T-helper 17 cell (primary cell): ENCODE results near the gene APPL1. TPM values are rescaled to one million over a fixed set of nuclear protein-coding genes. Genes with fewer than 3 reads are reported as not detected.

ENCODE experiments used
- ATAC-seq: fragments of 150-1000 bp; cut with Tn5 transposase; 2 replicates; pipeline ENCODE4 v1.10.0; 2021; ENCODE audit warnings: mild to moderate bottlenecking, moderate library complexity
- DNase-seq, 3 donors: peaks; one replicate each; pipeline versions ENCODE4 v3.0.0 to v3.0.0-alpha.2; 2020 to 2021
- H3K9me3 ChIP-seq: one replicate; pipeline ENCODE4 v1.7.0; 2013; ENCODE audit warnings: low read length, mild to moderate bottlenecking; ENCODE audit not compliant: control insufficient read depth, poor library complexity, severe bottlenecking
- H3K27ac Mint-ChIP-seq: one replicate; pipeline ENCODE4 v1.8.0; 2022; ENCODE audit warnings: mild to moderate bottlenecking, moderate library complexity, mixed read lengths
- H3K27me3 Mint-ChIP-seq: one replicate; pipeline ENCODE4 v1.8.0; 2022; ENCODE audit warnings: mixed read lengths
- H3K36me3 Mint-ChIP-seq: one replicate; pipeline ENCODE4 v1.8.0; 2022; ENCODE audit warnings: low read depth, mixed read lengths
- H3K4me1 Mint-ChIP-seq: one replicate; pipeline ENCODE4 v1.8.0; 2022; ENCODE audit warnings: mild to moderate bottlenecking, mixed read lengths
- H3K4me3 Mint-ChIP-seq: one replicate; pipeline ENCODE4 v1.8.0; 2022; ENCODE audit warnings: mild to moderate bottlenecking, moderate library complexity, mixed read lengths
- total RNA-seq, 4 donors: library from RNA in 2 of 4; stranded (reverse) in 2 of 4; gene quantifications; one replicate each; pipeline ENCODE4 v1.2.3 and lab custom pipeline; 2022 to 2026

The APPL1 gene
- total RNA-seq, 2 donors from 2014 or later: 22.3 to 23.4 TPM

- H3K9me3 ChIP-seq: no peaks in the 10 kb centered on the region
- DNase-seq (no peak), ATAC-seq (no peak)
- Mint-ChIP-seq H3K4me1 (peaks cover 4% of the 10 kb centered on the region), H3K4me3 (no peak overlapping the region), H3K36me3 (no peaks in the 10 kb centered on the region), H3K27ac (no peak overlapping the region), H3K27me3 (no peaks in the 10 kb centered on the region)
Observed at GRCh38 chr3:57234613-57235575, 7.4 kb downstream of the APPL1 start.

- peaks cover 21% of the 10 kb centered on the region for H3K36me3 Mint-ChIP-seq
- H3K27ac Mint-ChIP-seq: no peak overlapping the region
Observed at GRCh38 chr3:57244946-57245345, 17.4 kb downstream of the APPL1 start.

GRCh38 chr3:57252404-57252803 lies 24.9 kb downstream of the APPL1 start:
- no peak overlapping the region for H3K27ac Mint-ChIP-seq
- H3K36me3 Mint-ChIP-seq: peaks cover 9% of the 10 kb centered on the region
- H3K9me3 ChIP-seq: no peaks in the 10 kb centered on the region
- DNase-seq (no peak), ATAC-seq (no peak)
- H3K27me3 Mint-ChIP-seq: no peaks in the 10 kb centered on the region
- no peak overlapping the region for H3K4me3 Mint-ChIP-seq
- no peaks in the 10 kb centered on the region for H3K4me1 Mint-ChIP-seq

More at GRCh38 chr3:57244946-57245345, 17.4 kb downstream of the APPL1 start:
- DNase-seq (no peak), ATAC-seq (no peak)
- peaks cover 9% of the 10 kb centered on the region for H3K4me1 Mint-ChIP-seq
- no peaks in the 10 kb centered on the region for H3K9me3 ChIP-seq
- no peak overlapping the region for H3K4me3 Mint-ChIP-seq
- no peaks in the 10 kb centered on the region for H3K27me3 Mint-ChIP-seq

- no peak overlapping the region for H3K4me3 Mint-ChIP-seq
- no peaks in the 10 kb centered on the region for H3K4me1 Mint-ChIP-seq
- DNase-seq (no peak), ATAC-seq (no peak)
- H3K9me3 ChIP-seq: no peaks in the 10 kb centered on the region
- H3K27ac Mint-ChIP-seq: no peak overlapping the region
- H3K36me3 Mint-ChIP-seq: peaks cover 10% of the 10 kb centered on the region
- H3K27me3 Mint-ChIP-seq: no peaks in the 10 kb centered on the region
Observed at GRCh38 chr3:57256844-57257243, 29.3 kb downstream of the APPL1 start.

GRCh38 chr3:57257678-57258077 lies 30.1 kb downstream of the APPL1 start:
- DNase-seq (no peak), ATAC-seq (no peak)
- no peaks in the 10 kb centered on the region for H3K27me3 Mint-ChIP-seq
- no peaks in the 10 kb centered on the region for H3K9me3 ChIP-seq
- no peak overlapping the region for H3K4me3 Mint-ChIP-seq
- H3K4me1 Mint-ChIP-seq: no peaks in the 10 kb centered on the region
- no peak overlapping the region for H3K27ac Mint-ChIP-seq
- peaks cover 15% of the 10 kb centered on the region for H3K36me3 Mint-ChIP-seq

GRCh38 chr3:57261119-57261518 lies 33.6 kb downstream of the APPL1 start:
- Mint-ChIP-seq H3K36me3 (peaks cover 27% of the 10 kb centered on the region), H3K4me1 (peaks cover 2% of the 10 kb centered on the region), H3K4me3 (no peak overlapping the region), H3K27me3 (no peaks in the 10 kb centered on the region), H3K27ac (no peak overlapping the region)
- no peak for DNase-seq
- ATAC-seq: no peak
- H3K9me3 ChIP-seq: no peaks in the 10 kb centered on the region

- DNase-seq (no peak), ATAC-seq (no peak)
- Mint-ChIP-seq H3K27ac (no peak overlapping the region), H3K4me1 (peaks cover 2% of the 10 kb centered on the region), H3K36me3 (peaks cover 34% of the 10 kb centered on the region), H3K27me3 (no peaks in the 10 kb centered on the region), H3K4me3 (no peak overlapping the region)
- H3K9me3 ChIP-seq: no peaks in the 10 kb centered on the region
Observed at GRCh38 chr3:57261929-57262328, 34.4 kb downstream of the APPL1 start.

GRCh38 chr3:57268416-57268815 lies 40.9 kb downstream of the APPL1 start:
- Mint-ChIP-seq H3K4me3 (no peak overlapping the region), H3K36me3 (peaks cover 28% of the 10 kb centered on the region)

GRCh38 chr3:57274845-57275244 lies 47.3 kb downstream of the APPL1 start:
- ATAC-seq (no peak), DNase-seq (no peak)
- Mint-ChIP-seq H3K4me1 (no peaks in the 10 kb centered on the region), H3K36me3 (peaks cover 3% of the 10 kb centered on the region), H3K27ac (no peak overlapping the region), H3K4me3 (no peak overlapping the region), H3K27me3 (no peaks in the 10 kb centered on the region)
- H3K9me3 ChIP-seq: no peaks in the 10 kb centered on the region

More at GRCh38 chr3:57268416-57268815, 40.9 kb downstream of the APPL1 start:
- H3K9me3 ChIP-seq: no peaks in the 10 kb centered on the region
- H3K27ac Mint-ChIP-seq: no peak overlapping the region
- H3K27me3 Mint-ChIP-seq: no peaks in the 10 kb centered on the region
- DNase-seq (no peak), ATAC-seq (no peak)
- peaks cover 2% of the 10 kb centered on the region for H3K4me1 Mint-ChIP-seq

- peaks cover 3% of the 10 kb centered on the region for H3K36me3 Mint-ChIP-seq
- ATAC-seq (no peak), DNase-seq (no peak)
- H3K27ac Mint-ChIP-seq: no peak overlapping the region
- no peaks in the 10 kb centered on the region for H3K27me3 Mint-ChIP-seq
- H3K4me3 Mint-ChIP-seq: no peak overlapping the region
- H3K4me1 Mint-ChIP-seq: no peaks in the 10 kb centered on the region
- H3K9me3 ChIP-seq: no peaks in the 10 kb centered on the region
Observed at GRCh38 chr3:57275393-57275792, 47.9 kb downstream of the APPL1 start.

GRCh38 chr3:57278237-57278636 lies 50.7 kb downstream of the APPL1 start:
- H3K4me3 Mint-ChIP-seq: no peak overlapping the region
- H3K9me3 ChIP-seq: no peaks in the 10 kb centered on the region
- ATAC-seq (no peak), DNase-seq (no peak)
- no peaks in the 10 kb centered on the region for H3K4me1 Mint-ChIP-seq
- H3K27ac Mint-ChIP-seq: no peak overlapping the region
- no peaks in the 10 kb centered on the region for H3K27me3 Mint-ChIP-seq
- no peaks in the 10 kb centered on the region for H3K36me3 Mint-ChIP-seq

GRCh38 chr3:57279685-57280084 lies 52.2 kb downstream of the APPL1 start:
- no peak for ATAC-seq
- no peaks in the 10 kb centered on the region for H3K36me3 Mint-ChIP-seq

GRCh38 chr3:57281715-57282114 lies 54.2 kb downstream of the APPL1 start:
- no peak for ATAC-seq

More at GRCh38 chr3:57279685-57280084, 52.2 kb downstream of the APPL1 start:
- Mint-ChIP-seq H3K27me3 (no peaks in the 10 kb centered on the region), H3K4me1 (no peaks in the 10 kb centered on the region), H3K27ac (no peak overlapping the region), H3K4me3 (no peak overlapping the region)
- DNase-seq: no peak
- H3K9me3 ChIP-seq: no peaks in the 10 kb centered on the region

GRCh38 chr3:57283334-57283733 lies 55.8 kb downstream of the APPL1 start:
- ATAC-seq (no peak), DNase-seq (no peak)
- Mint-ChIP-seq H3K27me3 (no peaks in the 10 kb centered on the region), H3K4me3 (no peak overlapping the region), H3K36me3 (no peaks in the 10 kb centered on the region), H3K4me1 (no peaks in the 10 kb centered on the region), H3K27ac (no peak overlapping the region)
- no peaks in the 10 kb centered on the region for H3K9me3 ChIP-seq

More at GRCh38 chr3:57281715-57282114, 54.2 kb downstream of the APPL1 start:
- Mint-ChIP-seq H3K4me3 (no peak overlapping the region), H3K27me3 (no peaks in the 10 kb centered on the region), H3K36me3 (no peaks in the 10 kb centered on the region), H3K4me1 (no peaks in the 10 kb centered on the region), H3K27ac (no peak overlapping the region)
- H3K9me3 ChIP-seq: no peaks in the 10 kb centered on the region
- no peak for DNase-seq
